GM19099 (cell line): Measurements from ENCODE around the gene XCL2.

ENCODE experiments used
- POLR2A ChIP-seq: IDR thresholded peaks from 3 replicates; pipeline ENCODE4 v1.6.1; 2011; ENCODE audit warnings: low read depth; ENCODE audit not compliant: insufficient read length; ENCODE audit errors: extremely low read depth

XCL2 gene

GRCh38 chr1:168518813-168519212 is 25.0 kb downstream of the XCL2 start:
- TF ChIP-seq POLR2A, result no peak

- no peak for TF ChIP-seq POLR2A
These were observed 25.6 kb downstream of the XCL2 start for GRCh38 chr1:168518201-168518689.

GRCh38 chr1:168514455-168514854 is 29.3 kb downstream of the XCL2 start:
- no peak for TF ChIP-seq POLR2A

- TF ChIP-seq POLR2A, result no peak
These were observed 30.0 kb downstream of the XCL2 start for GRCh38 chr1:168513656-168514404.

- no peak for TF ChIP-seq POLR2A
These were observed 30.8 kb downstream of the XCL2 start for GRCh38 chr1:168512864-168513595.

- no peak for TF ChIP-seq POLR2A
These were observed 33.7 kb downstream of the XCL2 start for GRCh38 chr1:168509875-168510791.

- TF ChIP-seq POLR2A, result no peak
These were observed 34.6 kb downstream of the XCL2 start for GRCh38 chr1:168509210-168509609.

- no peak for TF ChIP-seq POLR2A
These were observed 36.0 kb downstream of the XCL2 start for GRCh38 chr1:168507828-168508227.

- TF ChIP-seq POLR2A, result no peak
These were observed 36.6 kb downstream of the XCL2 start for GRCh38 chr1:168507231-168507630.

GRCh38 chr1:168506204-168506819 is 37.5 kb downstream of the XCL2 start:
- no peak for TF ChIP-seq POLR2A

GRCh38 chr1:168505006-168505405 is 38.8 kb downstream of the XCL2 start:
- no peak for TF ChIP-seq POLR2A

- no peak for TF ChIP-seq POLR2A
These were observed 39.5 kb downstream of the XCL2 start for GRCh38 chr1:168504064-168504837.

GRCh38 chr1:168499688-168500049 is 44.1 kb downstream of the XCL2 start:
- TF ChIP-seq POLR2A, result no peak

- no peak for TF ChIP-seq POLR2A
These were observed 44.7 kb downstream of the XCL2 start for GRCh38 chr1:168498956-168499687.

GRCh38 chr1:168498159-168498631 is 45.6 kb downstream of the XCL2 start:
- no peak for TF ChIP-seq POLR2A
